RCC 7860 (cell line): Measurements from ENCODE around the gene GABARAP.

Source experiments
- DNase-seq: peaks from one replicate; pipeline ENCODE4 v3.0.0-alpha.2; 2015; ENCODE audit warnings: low spot score
- FAIRE-seq: peaks from 2 replicates; lab custom pipeline; 2012; peaks lifted over from hg19 to GRCh38; lab: Jason Lieb, UNC

Gene GABARAP

DNA sequence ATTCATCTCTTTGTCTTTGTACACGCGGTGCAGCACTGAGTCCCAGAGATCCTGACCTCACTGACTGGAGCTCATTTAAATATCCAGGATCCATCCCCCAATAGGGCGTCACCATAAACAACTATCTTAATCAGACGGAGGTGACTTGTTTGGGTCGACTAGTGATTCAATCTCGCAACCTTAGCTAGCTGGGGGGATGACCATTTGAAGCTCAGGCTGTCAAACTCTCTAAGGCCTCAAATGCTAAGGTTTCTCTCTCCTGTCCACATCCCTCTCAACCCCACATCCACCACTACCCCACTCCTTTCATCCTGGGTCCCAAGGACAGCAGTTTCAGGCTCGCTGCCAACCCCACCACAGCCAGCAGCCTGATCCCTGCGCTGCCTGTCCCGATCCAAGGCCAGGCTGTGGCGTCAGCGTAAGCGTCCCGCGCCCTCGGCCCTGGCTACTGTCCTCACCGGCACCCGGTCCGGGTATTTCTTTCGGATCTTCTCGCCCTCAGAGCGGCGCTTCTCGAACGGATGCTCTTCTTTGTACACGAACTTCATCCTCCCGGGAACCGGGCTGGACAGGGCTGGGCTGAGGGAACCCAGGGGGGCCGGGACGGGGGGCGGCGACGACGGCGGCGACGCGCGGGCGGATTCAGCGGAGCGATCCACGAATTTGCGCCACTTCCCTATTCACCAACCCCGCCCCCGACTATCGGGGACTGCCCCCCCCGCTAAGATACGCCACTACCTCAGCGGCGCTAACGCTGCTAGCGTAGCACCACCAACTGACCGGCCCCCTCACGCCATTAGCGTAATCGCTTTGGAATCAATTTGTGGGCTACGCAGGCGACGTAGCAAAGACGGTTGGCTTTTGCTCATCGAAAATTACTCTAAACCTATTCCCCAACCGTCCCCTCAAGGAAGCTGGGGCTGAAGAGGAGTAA, at the start of gene GABARAP:
Gene GABARAP, minus strand, starts transcription at position 667 of the 934 bp plus-strand sequence. Its CDS starts 119 bp downstream, at position 548.
- FAIRE-seq: peak; percentile 42

GRCh38 chr17:7290685-7291084, 48.4 kb upstream of the GABARAP start:
- FAIRE-seq: no peak

More for the DNA sequence above, at the start of gene GABARAP:
- DNase-seq: peak; percentile 60

GRCh38 chr17:7290166-7290565, 47.9 kb upstream of the GABARAP start:
- FAIRE-seq (no peak), DNase-seq (no peak)

More at GRCh38 chr17:7290685-7291084, 48.4 kb upstream of the GABARAP start:
- no peak for DNase-seq

DNA sequence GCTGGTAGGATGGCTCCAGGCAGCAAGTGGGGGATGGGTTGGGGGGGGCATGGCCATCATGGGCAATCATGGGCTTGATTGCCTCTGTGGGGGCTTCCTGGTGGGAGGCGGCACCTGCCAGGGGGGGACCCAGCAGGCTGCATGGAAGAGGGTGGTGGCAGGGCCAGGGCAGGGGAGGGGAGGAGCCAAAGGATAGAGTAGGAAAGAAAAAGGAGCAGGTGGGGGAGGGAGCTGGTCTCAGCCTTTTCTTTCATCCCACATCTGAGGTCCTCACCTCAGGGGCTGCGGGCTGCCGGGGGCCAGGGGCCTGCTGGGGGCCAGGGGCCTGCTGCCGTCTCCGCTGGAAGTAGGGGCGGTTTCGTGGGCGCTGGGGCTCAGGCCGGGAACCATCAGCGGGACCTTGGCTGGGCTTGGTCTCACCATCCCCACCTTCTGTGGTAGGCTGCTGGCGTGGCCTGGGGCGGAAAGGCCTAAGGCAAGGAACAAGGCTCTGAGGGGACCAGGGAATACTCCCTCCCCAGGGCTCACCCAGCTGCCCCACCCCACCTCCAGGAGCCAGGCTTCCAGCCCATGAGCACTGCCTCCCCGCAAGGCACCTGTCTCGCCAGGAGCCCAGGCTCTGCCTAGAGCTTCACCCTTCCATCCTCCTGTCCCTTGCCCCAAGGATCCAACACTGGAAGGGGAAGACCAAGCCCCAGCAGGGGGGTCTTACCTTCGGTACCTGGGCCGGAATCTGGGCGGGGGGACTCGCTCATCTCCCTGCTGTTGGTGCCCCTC, 47.2 kb upstream of the GABARAP start:
- FAIRE-seq: no peak
- no peak for DNase-seq

- FAIRE-seq (no peak), DNase-seq (no peak)
Observed at GRCh38 chr17:7285679-7286078, 43.4 kb upstream of the GABARAP start.

DNA sequence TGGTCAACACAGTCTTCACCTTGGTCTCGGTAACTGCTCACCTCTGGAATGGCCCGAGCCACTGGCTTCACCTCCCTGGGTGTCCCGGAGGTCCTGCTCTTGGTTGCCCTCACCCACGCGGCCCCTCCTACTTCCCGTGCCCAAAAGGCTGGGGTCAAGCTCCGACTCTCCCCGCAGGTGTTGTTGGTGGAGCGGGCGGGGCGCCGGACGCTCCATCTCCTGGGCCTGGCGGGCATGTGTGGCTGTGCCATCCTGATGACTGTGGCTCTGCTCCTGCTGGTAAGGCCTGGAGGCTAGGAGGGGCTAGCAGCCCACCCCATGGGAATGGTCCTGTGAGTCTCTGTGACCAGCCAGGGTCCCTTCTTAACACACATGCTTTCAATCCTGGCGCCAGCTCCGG, 42.7 kb upstream of the GABARAP start:
- FAIRE-seq (no peak), DNase-seq (no peak)

DNA sequence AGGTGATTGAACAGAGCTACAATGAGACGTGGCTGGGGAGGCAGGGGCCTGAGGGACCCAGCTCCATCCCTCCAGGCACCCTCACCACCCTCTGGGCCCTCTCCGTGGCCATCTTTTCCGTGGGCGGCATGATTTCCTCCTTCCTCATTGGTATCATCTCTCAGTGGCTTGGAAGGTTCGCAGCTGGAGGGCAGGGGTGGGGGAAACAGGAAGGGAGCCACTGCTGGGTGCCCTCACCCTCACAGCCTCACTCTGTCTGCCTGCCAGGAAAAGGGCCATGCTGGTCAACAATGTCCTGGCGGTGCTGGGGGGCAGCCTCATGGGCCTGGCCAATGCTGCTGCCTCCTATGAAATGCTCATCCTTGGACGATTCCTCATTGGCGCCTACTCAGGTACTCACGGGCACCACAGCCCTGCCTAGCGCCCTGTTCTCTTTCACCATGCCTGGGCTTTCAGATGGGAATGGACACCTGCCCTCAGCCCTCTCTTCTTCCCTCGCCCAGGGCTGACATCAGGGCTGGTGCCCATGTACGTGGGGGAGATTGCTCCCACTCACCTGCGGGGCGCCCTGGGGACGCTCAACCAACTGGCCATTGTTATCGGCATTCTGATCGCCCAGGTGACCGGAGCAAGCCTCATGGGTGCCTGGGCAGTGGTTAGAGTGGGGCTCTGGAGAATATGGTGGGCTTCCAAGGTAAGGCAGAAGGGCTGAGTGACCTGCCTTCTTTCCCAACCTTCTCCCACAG, 41.4 kb upstream of the GABARAP start:
- DNase-seq (no peak), FAIRE-seq (no peak)

DNA sequence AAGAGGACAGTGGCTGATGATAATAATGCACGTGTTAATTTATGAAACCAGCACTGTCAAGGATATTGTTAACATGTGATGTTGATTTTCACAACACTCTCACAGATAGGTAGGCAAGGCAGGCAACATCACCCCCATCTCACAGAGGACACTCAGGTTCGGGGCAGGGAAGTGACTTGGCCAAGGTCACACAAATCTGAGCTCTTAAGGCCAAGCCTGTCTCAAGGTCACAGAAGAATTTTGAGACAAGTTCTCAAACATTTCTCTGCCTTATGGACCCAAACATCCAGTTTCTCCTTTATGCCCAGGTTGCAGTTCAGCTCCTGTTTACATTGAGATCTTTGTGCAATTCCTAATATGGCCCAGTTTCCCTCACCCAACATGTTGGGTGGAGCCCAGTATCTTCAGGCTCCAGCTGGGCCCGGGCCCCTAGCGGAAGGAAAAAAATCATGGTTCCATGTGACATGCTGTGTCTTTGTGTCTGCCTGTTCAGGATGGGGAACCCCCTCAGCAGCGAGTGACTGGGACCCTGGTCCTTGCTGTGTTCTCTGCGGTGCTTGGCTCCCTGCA, 40.6 kb upstream of the GABARAP start:
- no peak for DNase-seq
- no peak for FAIRE-seq

- DNase-seq: no peak
- FAIRE-seq: no peak
Observed at GRCh38 chr17:7281953-7282751, 39.9 kb upstream of the GABARAP start.

GRCh38 chr17:7281074-7281952, 39.1 kb upstream of the GABARAP start, which contains the start of gene SLC2A4:
Gene SLC2A4 (plus strand): TSS chr17:7281718. CDS start chr17:7281935, 217 bp downstream.
- DNase-seq (peak; percentile 61), FAIRE-seq (no peak)

DNA sequence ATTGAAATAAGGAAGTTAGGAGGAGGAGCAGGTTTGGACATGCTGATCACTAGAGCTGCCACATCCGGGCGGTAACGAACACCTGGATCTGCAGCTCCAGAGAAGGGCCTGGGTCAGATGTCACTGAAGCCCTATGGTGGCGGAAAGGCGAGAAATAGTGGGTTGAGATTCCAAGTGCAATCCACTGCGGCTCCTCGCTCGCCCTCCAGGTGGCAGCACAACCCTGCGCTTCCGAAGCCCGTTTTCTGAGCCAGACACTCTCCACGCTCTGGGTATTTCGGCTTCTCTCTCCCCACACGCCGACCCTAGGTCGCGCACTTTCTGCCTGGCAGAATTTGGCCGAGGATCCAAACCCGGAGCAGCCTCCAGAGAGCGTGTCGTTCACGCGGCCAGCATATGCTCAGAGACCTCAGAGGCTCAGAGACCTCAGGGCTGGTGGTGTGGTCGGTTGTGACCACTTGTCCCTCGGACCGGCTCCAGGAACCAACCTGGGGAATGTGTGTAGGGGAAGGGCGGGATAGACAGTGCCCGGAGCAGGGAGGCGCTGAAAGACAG, 38.3 kb upstream of the GABARAP start:
- DNase-seq (peak; percentile 66), FAIRE-seq (peak; percentile 65)

DNA sequence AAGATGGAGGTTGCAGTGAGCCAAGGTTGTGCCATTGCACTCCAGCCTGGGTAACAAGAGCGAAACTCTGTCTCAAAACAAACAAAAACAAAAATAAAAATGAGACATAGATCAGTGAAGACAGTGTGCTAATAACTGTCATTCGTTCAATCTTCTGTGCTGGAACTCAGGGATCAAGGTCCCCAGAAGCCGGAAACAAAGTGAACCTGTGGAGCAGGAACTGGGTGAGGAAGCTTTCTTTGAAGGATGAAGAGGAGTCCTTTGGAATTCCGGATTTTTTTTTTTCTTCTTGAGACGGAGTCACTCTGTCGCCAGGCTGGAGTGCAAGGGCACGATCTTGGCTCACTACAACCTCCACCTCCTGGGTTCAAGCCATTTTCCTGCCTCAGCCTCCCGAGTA, 37.2 kb upstream of the GABARAP start:
- no peak for FAIRE-seq

DNA sequence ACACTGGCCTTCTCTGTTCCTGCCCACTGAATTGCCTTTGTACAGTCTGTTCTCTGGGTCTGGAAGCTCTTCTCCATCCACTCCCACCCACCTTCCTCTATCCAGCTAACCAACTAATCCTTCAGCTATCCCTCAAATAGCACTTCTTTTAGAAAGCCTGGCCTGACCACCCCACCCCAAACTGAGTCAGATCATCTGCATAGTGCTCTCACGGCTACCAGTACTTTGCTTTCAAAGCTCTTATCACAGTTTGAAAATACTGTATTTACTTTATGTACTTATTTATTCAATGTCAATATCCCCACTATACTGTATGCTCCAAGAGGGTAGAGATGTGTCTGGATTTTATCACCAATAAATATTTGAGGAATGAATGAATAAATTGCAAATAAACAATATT, 24.5 kb upstream of the GABARAP start:
- no peak for FAIRE-seq

More for the DNA sequence above, 37.2 kb upstream of the GABARAP start:
- DNase-seq: no peak

DNA sequence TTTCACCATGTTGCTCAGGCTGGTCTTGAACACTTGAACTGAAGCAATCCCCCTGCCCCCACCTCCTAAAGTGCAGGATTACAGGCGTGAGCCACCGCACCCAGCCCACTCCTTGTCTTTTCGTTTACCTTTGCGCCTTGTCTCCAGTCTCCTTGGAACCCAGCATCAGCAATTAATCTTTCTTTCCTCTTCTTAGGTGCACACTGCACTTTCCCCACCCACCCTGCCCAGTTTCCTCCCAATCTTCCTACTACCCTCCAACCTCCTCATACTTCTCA, 21.5 kb upstream of the GABARAP start:
- DNase-seq (no peak), FAIRE-seq (no peak)

More for the DNA sequence above, 24.5 kb upstream of the GABARAP start:
- DNase-seq: no peak

GRCh38 chr17:7262935-7263800, 20.9 kb upstream of the GABARAP start:
- FAIRE-seq (no peak), DNase-seq (no peak)

DNA sequence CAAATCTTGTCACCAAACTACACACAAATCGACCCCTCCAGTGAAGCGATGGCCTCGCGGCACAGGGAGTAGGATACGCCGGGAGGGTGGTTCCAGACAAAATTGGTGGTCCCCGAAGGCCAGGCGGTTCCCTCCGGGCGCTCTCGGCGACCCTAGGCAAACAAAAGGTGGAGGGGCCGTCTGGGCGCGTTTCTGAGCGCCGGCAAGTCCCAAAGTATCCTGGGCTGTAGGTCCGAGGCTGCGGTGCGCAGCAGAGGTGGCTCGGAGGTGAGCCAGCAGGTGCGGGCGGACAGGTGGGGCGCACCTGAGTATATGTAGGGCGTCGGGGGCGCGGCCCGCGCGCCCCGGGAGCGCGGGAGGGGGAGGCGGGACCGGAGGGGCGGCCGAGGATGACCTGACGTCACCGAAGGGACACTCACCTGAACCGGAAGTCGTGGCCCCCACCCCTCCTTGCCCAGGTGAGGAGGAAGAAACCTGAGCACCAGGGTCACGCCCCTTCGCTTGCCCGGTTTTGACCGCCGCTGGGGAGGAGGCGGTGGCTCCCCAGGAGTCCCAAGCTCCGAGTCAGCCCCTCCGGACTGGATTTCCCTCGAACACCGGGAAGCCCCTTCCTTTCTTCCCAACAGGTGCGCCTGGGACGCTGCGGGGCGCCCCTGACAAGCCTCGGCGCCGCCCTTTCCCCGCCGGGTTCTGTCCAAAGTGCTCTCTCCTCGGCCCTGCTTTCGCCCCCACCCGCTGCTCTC, 20.1 kb upstream of the GABARAP start, which contains the start of gene CLDN7:
Gene CLDN7, minus strand, starts transcription at position 287 of the 743 bp plus-strand sequence. CDS start 435 bp downstream, outside the sequence.
- FAIRE-seq: no peak
- no peak for DNase-seq
